ENCODE results near the gene CCDC34.

CCDC34 gene

DNA sequence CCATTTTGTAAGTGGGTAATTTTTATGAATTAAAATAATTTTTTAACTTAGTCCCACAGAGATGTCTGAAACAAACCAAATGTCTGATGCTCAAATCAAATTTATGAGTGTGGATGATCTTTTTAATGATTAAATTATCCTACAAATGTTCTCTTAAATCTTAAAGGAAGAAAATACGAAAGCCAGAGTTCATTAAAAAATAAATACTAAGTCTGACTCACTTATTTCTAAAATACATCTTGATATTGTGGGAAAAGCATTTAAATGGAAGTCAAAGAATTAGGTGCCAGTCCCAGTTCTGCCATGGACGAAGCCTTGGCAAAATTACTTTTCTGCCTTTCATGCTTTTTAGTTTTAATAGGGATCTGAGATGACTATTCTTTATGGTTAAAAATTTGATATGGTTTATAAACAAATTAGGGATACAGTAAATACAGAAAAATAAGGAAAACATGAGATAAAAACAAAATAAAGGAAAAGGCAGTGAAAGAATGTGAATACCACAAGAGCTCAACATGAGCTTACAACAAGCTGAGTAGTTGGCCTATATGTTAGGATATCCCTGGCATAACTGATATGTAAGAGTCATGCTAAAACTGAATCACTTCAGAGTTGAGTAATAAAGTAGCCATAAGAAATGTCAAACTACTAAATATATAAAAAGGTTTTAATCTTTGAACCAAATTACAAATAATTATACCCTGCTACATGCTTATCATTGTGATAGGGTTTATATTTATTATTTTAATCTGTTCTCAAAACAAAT, 9.2 kb downstream of the CCDC34 start:
- no peak overlapping the region for H2AFZ ChIP-seq (ENCODE audit: low read length)
- H3K4me3 ChIP-seq (ENCODE audit: low read length), result no peak overlapping the region
- TF ChIP-seq EZH2phosphoT487 (IDR thresholded peaks at IDR 0.05; ENCODE audit: low read length) (no peak), CTCF (IDR thresholded peaks at IDR 0.05; ENCODE audit: low read length) (no peak), EZH2 (optimal IDR thresholded peaks at IDR 0.05; ENCODE audit: low read depth, low read length) (no peak)
- H3K4me1 ChIP-seq (ENCODE audit: low read length), result peaks cover 12% of the 10 kb centered on the region
- H3K79me2 ChIP-seq (ENCODE audit: low read length), result peaks cover 6% of the 10 kb centered on the region; the same call in 1 of the 2 replicates
- H4K20me1 ChIP-seq (ENCODE audit: insufficient read depth, low read length), result no peaks in the 10 kb centered on the region
- no peak for DNase-seq
- H3K27ac ChIP-seq (ENCODE audit: low read length), result no peak overlapping the region
- no peak overlapping the region for H3K9ac ChIP-seq (ENCODE audit: low read length)
- peaks cover 20% of the 10 kb centered on the region for H3F3A ChIP-seq (ENCODE audit: insufficient read depth, low read length)
- no peaks in the 10 kb centered on the region for H3K27me3 ChIP-seq (replicated peaks; ENCODE audit: insufficient read depth, low read length)
- H3K4me2 ChIP-seq (ENCODE audit: low read depth, low read length), result no peak overlapping the region
- H3K9me3 ChIP-seq (replicated peaks; ENCODE audit: insufficient read depth, low read length), result no peaks in the 10 kb centered on the region
- H3K9me2 ChIP-seq (replicated peaks; ENCODE audit: insufficient read depth, low read length), result no peaks in the 10 kb centered on the region
- H3K36me3 ChIP-seq (replicated peaks; ENCODE audit: insufficient read depth, low read length), result no peaks in the 10 kb centered on the region

DNA sequence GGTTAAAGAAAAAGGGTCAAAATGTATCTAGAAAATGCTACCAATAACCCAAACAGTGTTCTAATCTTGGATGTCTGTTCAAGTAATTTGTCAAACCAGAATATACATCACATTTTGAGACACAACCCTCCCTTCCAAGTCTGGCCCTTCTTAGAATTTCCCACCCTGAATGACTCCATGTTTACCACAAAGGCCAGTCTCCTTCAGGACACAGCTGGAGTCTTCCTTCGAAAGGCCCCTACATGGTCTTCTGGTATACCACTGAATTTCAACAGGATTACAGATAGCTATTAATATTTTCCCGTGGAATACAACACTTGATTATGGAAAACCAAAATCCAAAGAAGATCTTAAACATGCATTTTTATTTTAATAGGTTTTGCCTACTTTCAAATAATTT, 10.2 kb downstream of the CCDC34 start:
- Histone ChIP-seq H3K36me3 (replicated peaks; ENCODE audit: insufficient read depth, low read length) (no peaks in the 10 kb centered on the region), H3K4me1 (ENCODE audit: low read length) (peaks cover 3% of the 10 kb centered on the region), H3K4me3 (ENCODE audit: low read length) (no peak overlapping the region), H3K4me2 (ENCODE audit: low read depth, low read length) (no peak overlapping the region), H3F3A (ENCODE audit: insufficient read depth, low read length) (peaks cover 12% of the 10 kb centered on the region), H3K27me3 (replicated peaks; ENCODE audit: insufficient read depth, low read length) (no peaks in the 10 kb centered on the region), H3K9me3 (replicated peaks; ENCODE audit: insufficient read depth, low read length) (no peaks in the 10 kb centered on the region), H3K9me2 (replicated peaks; ENCODE audit: insufficient read depth, low read length) (no peaks in the 10 kb centered on the region), H3K79me2 (ENCODE audit: low read length) (peaks cover 6% of the 10 kb centered on the region; the same call in 1 of the 2 replicates), H3K9ac (ENCODE audit: low read length) (no peak overlapping the region), H2AFZ (ENCODE audit: low read length) (no peak overlapping the region), H4K20me1 (ENCODE audit: insufficient read depth, low read length) (no peaks in the 10 kb centered on the region), H3K27ac (ENCODE audit: low read length) (no peak overlapping the region)
- TF ChIP-seq CTCF (IDR thresholded peaks at IDR 0.05; ENCODE audit: low read length) (no peak), EZH2phosphoT487 (IDR thresholded peaks at IDR 0.05; ENCODE audit: low read length) (no peak), EZH2 (optimal IDR thresholded peaks at IDR 0.05; ENCODE audit: low read depth, low read length) (no peak)
- DNase-seq, result no peak

DNA sequence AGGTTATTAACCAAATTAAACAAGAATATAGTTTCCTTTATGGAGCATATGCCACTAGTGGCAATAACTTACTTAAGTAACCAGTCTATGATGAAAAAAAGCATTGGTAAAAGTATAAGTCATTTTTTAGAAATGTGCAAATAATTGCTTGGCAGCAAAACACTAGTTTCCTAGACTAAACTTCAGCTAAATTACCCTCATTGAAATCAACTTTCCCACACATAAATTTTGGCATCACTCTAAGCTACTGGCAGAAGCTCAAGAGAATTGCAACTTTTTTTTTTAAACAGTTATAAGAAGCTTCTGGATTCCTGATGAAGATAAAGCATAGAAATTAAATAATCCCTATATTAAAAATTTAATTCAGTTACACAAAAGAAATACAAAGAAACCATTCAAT, 12.5 kb downstream of the CCDC34 start:
- H3K4me3 ChIP-seq (ENCODE audit: low read length), result no peak overlapping the region
- no peaks in the 10 kb centered on the region for H3K36me3 ChIP-seq (replicated peaks; ENCODE audit: insufficient read depth, low read length)
- TF ChIP-seq EZH2phosphoT487 (IDR thresholded peaks at IDR 0.05; ENCODE audit: low read length) (no peak), EZH2 (optimal IDR thresholded peaks at IDR 0.05; ENCODE audit: low read depth, low read length) (no peak), CTCF (IDR thresholded peaks at IDR 0.05; ENCODE audit: low read length) (no peak)
- no peaks in the 10 kb centered on the region for H3F3A ChIP-seq (ENCODE audit: insufficient read depth, low read length)
- no peaks in the 10 kb centered on the region for H3K4me1 ChIP-seq (ENCODE audit: low read length)
- H3K79me2 ChIP-seq (ENCODE audit: low read length), result peaks cover 4% of the 10 kb centered on the region; the same call in 1 of the 2 replicates
- no peaks in the 10 kb centered on the region for H3K9me2 ChIP-seq (replicated peaks; ENCODE audit: insufficient read depth, low read length)
- H3K4me2 ChIP-seq (ENCODE audit: low read depth, low read length), result no peak overlapping the region
- no peaks in the 10 kb centered on the region for H3K9me3 ChIP-seq (replicated peaks; ENCODE audit: insufficient read depth, low read length)
- no peak overlapping the region for H3K27ac ChIP-seq (ENCODE audit: low read length)
- H4K20me1 ChIP-seq (ENCODE audit: insufficient read depth, low read length), result no peaks in the 10 kb centered on the region
- H2AFZ ChIP-seq (ENCODE audit: low read length), result no peak overlapping the region
- no peaks in the 10 kb centered on the region for H3K27me3 ChIP-seq (replicated peaks; ENCODE audit: insufficient read depth, low read length)
- DNase-seq, result no peak
- H3K9ac ChIP-seq (ENCODE audit: low read length), result no peak overlapping the region
